NCI-H2196 treated with DMSO at 0.1 percent for 48 hours (cell line): ENCODE measurements around the gene LCE1B.

ENCODE experiments used
- DNase-seq: peaks from one replicate; lab custom pipeline; 2025; ENCODE audit not compliant: unreplicated experiment; lab: John Stamatoyannopoulos, UW

Gene LCE1B

GRCh38 chr1:152811671-152812070 lies at the start of gene LCE1B:
TSS of gene LCE1B (plus strand) at chr1:152811971. CDS start at chr1:152812447, 476 bp downstream.
- DNase-seq = no peak

- no peak for DNase-seq
Observed at GRCh38 chr1:152768847-152769533, 42.8 kb upstream of the LCE1B start.

GRCh38 chr1:152770411-152770810 lies 41.4 kb upstream of the LCE1B start:
- no peak for DNase-seq

GRCh38 chr1:152774875-152775274 lies 36.9 kb upstream of the LCE1B start, which contains the start of gene LCE1F:
TSS of gene LCE1F (plus strand) at chr1:152775140. CDS start at chr1:152776372, 1,232 bp downstream.
- no peak for DNase-seq

GRCh38 chr1:152776361-152776760 lies 35.4 kb upstream of the LCE1B start:
- no peak for DNase-seq

- DNase-seq = no peak
Observed at GRCh38 chr1:152777510-152778137, 34.1 kb upstream of the LCE1B start.

- DNase-seq = no peak
Observed at GRCh38 chr1:152783095-152783494, 28.7 kb upstream of the LCE1B start.

GRCh38 chr1:152786077-152786476 lies 25.7 kb upstream of the LCE1B start, which contains the start of gene LCE1E:
TSS of gene LCE1E (plus strand) at chr1:152786257. CDS start at chr1:152787300, 1,043 bp downstream.
- no peak for DNase-seq

GRCh38 chr1:152795686-152796085 lies 16.1 kb upstream of the LCE1B start:
- DNase-seq = no peak

- DNase-seq = no peak
Observed at GRCh38 chr1:152796421-152796820, 15.3 kb upstream of the LCE1B start, which contains the start of gene LCE1D. TSS of gene LCE1D (plus strand) at chr1:152796721. CDS start at chr1:152797795, 1,074 bp downstream.

- DNase-seq = no peak
Observed at GRCh38 chr1:152801333-152801732, 10.4 kb upstream of the LCE1B start.

- DNase-seq = no peak
Observed at GRCh38 chr1:152806576-152806975, 5.2 kb upstream of the LCE1B start, which contains the start of gene LCE1C. TSS of gene LCE1C (minus strand) at chr1:152806651. CDS start at chr1:152805478, 1,173 bp downstream.

- DNase-seq = no peak
Observed at GRCh38 chr1:152811050-152811449, 721 bp upstream of the LCE1B start.

- no peak for DNase-seq
Observed at GRCh38 chr1:152817309-152817708, 5.5 kb downstream of the LCE1B start.

GRCh38 chr1:152823294-152823693 lies 11.5 kb downstream of the LCE1B start:
- no peak for DNase-seq

- no peak for DNase-seq
Observed at GRCh38 chr1:152824964-152825363, 13.2 kb downstream of the LCE1B start.

GRCh38 chr1:152827173-152827572 lies 15.4 kb downstream of the LCE1B start, which contains the start of gene LCE1A:
TSS of gene LCE1A (plus strand) at chr1:152827473. CDS start at chr1:152827473, 0 bp downstream.
- DNase-seq = no peak

- DNase-seq = no peak
Observed at GRCh38 chr1:152836870-152837269, 25.1 kb downstream of the LCE1B start.

GRCh38 chr1:152842556-152842955 lies 30.8 kb downstream of the LCE1B start, which contains the start of gene LCE6A:
TSS of gene LCE6A (plus strand) at chr1:152842856. CDS start at chr1:152843521, 665 bp downstream.
- DNase-seq = no peak

GRCh38 chr1:152855661-152856060 lies 43.9 kb downstream of the LCE1B start:
- no peak for DNase-seq

- DNase-seq = no peak
Observed at GRCh38 chr1:152858062-152858461, 46.3 kb downstream of the LCE1B start.

GRCh38 chr1:152859696-152860095 lies 47.9 kb downstream of the LCE1B start, which contains the start of gene LCE7A:
TSS of gene LCE7A (plus strand) at chr1:152859996. CDS start at chr1:152860698, 702 bp downstream.
- no peak for DNase-seq
